HG02759 (cell line): ENCODE results near the gene VPS13A.
"Not testable (repeated sequence)": the region's sequence is repeated elsewhere in the genome, so short reads cannot be mapped to it uniquely, and the experiment has no call there.

ENCODE experiments used
- ATAC-seq: cut with Tn5 transposase; IDR thresholded peaks from one replicate; pipeline ENCODE4 v1.9.1; 2021; ENCODE audit warnings: mild to moderate bottlenecking, moderate library complexity; ENCODE audit not compliant: unreplicated experiment

VPS13A gene

DNA sequence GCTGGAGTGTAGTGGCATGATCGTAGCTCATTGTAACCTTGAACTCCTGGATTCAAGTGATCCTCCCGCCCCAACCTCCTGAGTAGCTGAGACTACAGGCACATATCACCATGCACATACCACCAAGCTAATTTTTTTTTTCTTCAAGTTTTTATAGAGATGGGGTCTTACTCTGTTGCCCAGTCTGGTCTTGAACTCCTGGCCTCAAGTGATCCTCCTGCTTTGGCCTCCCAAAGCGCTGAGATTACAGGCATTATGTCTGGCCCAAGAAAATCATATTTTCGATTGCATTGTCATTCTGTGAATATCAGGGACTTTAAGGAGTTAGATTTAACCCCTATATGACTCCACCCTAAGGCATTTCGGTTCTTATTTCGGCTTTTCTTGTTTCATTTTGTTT lies 116.6 kb downstream of the VPS13A start:
- ATAC-seq: no peak

DNA sequence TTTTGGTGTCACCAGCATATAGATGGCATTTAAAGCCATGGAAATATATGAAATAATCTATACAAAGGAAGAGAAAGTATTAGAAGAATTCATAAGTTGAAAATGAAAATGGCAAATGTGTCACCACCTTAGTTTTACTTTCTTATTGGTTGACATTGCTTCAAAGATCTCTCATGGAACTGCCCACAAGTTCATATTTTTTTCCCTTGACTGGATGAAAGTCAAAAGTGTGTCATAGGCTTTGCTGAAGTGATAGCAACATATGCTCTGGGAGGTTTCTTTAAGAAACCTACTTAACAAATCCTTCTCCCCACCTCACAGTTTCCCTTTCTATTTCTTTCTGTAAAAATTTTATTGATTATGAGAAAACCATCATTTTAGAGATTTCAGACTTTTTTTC lies 127.2 kb downstream of the VPS13A start:
- no peak for ATAC-seq

DNA sequence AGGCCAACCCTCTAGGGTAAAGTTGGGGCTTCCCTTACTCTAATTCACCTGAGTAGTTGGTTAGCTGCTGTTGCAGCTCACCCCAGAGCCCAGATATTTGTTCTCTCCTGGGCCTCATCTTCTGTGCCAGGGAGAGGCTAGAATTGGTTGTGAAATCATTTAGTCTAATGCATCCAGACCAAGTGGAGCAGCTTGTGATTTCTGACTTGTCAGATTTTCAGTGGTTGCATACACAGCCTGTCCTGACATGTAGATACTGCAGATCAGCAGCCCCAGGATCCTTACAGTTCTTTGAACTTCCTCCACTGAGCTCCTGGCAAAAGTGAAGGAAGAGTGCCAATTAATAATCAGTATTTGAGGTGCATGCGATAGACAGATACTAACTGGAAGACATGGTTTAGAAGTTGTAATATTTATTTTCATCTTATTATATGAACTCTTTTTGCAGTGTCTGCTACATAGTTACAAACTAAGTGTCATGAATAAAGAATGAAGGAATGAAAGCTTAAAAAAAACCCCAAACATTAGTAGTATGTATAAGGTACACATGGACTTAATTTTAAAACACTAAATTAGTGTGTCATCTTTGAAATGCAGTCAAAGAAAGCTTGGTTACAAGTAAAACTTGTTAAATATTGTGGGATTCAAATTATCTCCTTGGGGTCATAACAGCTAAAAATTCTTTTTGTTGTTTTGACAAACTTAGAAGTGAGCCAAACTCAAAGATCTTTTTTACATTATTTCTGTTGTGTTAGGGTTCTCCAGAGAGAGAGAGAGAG lies 128.5 kb downstream of the VPS13A start:
- no peak for ATAC-seq

DNA sequence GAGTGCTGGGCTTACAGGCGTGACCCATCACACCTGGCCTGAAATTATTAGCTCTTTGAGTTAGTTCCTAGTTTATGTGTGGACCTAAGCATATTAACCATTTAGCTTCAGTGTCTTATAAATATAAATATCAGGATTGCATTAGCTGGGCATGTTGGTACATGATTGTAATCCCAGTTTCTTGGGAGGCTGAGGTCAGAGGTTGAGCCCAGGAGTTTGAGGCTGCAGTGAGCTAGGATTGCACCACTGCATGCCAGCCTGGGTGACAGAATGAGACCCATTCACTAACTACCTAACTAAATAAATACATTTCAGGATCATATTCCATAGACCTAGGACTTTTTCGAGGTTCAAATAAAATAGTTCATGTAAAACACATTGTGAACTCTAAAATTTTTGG lies 129.8 kb downstream of the VPS13A start:
- no peak for ATAC-seq

- no peak for ATAC-seq
These were observed 138.7 kb downstream of the VPS13A start for GRCh38 chr9:77316058-77316457.

DNA sequence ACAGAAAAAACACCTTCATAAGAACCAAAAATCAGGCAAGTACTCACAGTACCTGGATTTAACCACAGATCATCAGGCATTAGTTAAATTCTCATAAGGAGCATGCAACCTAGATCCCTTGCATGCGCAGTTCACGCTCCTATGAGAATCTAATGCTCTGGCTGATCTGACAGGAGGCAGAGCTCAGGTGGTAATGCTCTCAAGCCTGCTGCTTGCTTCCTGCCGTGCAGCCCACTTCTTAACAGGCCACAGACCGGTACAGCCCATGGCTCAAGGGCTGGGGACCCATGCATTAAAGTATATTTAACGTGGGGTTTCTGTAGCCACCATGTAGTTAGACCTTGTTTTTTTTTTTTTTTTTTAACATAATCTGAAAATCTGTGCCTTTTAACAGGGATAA lies 147.7 kb downstream of the VPS13A start:
- ATAC-seq: no peak

- ATAC-seq: no peak
These were observed 150.8 kb downstream of the VPS13A start for GRCh38 chr9:77328102-77328501.

GRCh38 chr9:77370064-77370463 lies 192.7 kb downstream of the VPS13A start:
- no peak for ATAC-seq

GRCh38 chr9:77374266-77374665 lies 196.9 kb downstream of the VPS13A start:
- ATAC-seq: no peak

DNA sequence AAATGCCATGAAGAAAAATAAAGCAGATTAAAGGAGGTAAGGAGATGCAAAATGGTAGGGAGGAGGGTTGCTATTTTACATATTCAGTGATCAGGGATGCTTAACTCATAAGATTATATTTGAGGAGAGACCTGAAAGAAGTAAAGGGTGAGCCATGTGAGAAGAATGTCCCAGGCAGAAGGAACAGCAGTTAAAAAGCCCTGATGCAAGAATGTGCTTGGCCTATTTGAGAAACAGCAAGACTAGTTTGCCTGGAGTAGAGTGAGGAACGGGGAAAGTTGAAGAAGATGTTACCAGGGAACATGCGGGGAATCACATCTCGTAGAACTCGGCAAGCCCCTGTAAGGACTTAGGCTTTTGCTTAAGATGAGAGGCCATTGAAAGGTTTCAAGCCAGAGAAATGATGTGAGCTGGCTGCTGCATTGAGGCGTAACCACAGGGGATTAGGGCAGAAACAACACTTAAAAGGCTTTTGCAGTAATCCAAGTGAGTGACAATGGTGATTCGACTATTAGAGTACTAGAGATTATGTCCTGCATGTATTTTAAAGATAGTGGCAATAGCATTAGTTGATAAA lies 198.7 kb downstream of the VPS13A start:
- no peak for ATAC-seq

DNA sequence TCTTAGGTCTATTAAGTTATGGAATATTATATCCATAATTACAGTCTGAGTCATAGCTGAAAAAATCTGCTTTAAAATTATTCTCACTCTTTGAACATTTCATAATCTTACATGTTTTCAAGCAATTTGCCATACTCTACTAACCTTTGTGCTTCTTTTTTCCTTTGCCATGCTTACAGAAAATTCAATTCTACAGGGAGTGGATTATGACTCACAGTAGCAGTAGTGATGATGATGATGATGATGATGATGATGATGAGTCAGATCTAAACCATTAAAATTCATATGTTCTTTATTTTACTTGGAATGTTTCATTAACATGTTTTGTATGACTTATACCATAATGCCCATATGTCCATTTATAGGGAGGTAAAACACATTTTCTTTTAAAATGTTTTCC lies 207.1 kb downstream of the VPS13A start:
- no peak for ATAC-seq

DNA sequence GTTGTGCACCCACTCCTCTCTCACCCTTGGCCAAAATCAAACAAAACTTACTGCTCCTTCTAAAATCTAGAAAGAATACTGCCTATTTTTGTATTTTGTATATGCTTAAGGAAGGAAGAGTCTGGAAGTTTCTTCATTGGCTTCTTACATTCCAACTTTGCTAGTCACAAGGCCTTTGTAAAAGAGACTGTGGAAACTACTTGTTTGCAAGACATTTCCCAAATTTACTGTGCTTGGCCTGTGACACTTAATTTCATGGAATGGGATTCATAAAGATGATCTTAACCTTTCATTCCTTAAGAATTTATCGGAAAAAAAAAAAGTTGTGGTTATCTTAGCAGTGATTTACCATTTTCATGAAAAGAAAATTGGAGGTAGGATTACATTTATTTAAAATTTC lies 208.9 kb downstream of the VPS13A start:
- ATAC-seq: no peak

- ATAC-seq: no peak
These were observed 214.5 kb downstream of the VPS13A start for GRCh38 chr9:77391834-77392233.

DNA sequence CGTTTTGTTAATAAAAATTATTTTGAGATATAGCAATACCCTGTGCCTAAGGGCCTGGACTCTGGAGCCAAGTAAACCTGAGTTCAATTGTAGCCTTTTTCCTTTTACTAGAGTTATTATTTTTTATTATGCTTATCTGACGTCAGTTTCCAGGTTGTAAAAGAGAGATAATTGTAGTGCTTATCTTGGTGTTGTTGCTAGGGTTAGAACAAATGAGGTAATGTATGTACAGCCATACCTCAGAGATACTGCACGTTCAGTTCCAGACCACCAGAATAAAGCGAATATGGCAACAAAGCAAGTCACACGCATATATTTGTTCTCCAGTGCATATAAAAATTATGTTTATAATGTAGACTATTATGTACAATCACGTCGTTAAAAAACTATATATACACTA lies 215.0 kb downstream of the VPS13A start:
- ATAC-seq: no peak

- ATAC-seq: not testable (repeated sequence)
These were observed 221.2 kb downstream of the VPS13A start for GRCh38 chr9:77398581-77398980.

GRCh38 chr9:77399964-77400363 lies 222.6 kb downstream of the VPS13A start:
- no peak for ATAC-seq

DNA sequence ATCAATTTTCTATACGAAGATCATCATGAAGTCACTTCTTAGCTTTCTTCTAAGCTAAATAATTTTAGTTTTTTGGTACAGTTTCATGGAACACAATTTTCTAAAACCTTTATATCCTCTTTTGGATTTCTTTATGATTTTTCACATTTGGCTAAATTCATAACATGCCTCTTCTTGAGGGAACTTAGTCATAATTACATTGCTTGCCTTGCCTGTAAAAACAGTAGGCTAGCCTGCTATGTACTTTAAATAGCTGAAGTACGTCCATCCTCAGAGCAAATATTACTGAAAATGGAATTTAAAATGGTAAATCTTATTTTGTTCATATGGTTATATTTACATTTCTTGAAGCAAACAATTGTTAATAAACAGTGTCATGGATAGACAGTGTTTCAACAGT lies 225.0 kb downstream of the VPS13A start:
- ATAC-seq: no peak

DNA sequence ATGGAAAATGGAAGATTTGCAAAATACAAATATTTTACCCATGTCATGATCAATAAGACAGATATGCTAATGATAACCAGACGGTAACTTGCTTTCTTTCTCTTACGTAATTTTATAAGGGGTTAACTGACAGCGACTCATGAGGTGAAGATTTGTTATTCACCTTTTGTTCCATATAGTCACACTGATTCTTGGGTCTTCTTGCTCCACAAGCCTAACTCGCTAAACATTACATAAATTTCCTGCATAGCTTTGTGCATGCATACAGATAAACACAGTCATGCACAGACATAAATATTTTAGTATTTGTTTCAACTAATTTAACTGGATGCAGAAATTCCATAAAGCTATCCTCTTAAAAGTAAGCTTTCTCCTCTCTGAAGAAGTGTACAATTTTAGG lies 225.9 kb downstream of the VPS13A start:
- no peak for ATAC-seq

DNA sequence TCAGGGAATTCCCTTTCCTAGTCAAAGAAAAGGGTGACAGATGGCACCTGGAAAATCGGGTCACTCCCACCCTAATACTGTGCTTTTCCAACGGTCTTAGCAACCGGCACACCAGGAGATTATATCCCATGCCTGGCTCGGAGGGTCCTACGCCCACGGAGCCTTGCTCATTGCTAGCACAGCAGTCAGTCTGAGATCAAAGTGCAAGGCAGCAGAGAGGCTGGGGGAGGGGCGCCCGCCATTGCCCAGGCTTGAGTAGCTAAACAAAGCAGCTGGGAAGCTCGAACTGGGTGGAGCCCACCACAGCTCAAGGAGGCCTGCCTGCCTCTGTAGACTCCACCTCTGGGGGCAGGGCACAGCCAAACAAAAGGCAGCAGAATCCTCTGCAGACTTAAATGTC lies 231.2 kb downstream of the VPS13A start:
- not testable (repeated sequence) for ATAC-seq

DNA sequence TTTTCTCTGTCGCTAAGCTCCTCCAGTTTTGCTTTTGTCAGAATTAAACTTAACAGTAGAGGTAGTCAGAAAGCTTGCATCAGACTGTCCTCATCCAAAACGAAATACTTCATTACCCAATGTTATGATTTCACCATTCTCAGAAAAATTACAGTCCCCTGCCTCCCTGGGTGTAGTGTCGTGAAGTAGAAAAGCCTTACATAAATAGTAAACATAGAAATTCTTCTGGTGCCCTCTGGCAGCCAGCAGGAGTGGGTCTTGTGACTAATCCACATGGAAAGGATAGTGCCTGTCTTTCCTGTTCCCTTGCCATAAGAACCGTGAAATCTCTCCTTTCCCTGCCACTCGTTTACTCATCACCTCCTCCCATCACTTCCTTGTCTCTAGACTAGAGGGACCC lies 240.2 kb downstream of the VPS13A start:
- ATAC-seq: no peak

DNA sequence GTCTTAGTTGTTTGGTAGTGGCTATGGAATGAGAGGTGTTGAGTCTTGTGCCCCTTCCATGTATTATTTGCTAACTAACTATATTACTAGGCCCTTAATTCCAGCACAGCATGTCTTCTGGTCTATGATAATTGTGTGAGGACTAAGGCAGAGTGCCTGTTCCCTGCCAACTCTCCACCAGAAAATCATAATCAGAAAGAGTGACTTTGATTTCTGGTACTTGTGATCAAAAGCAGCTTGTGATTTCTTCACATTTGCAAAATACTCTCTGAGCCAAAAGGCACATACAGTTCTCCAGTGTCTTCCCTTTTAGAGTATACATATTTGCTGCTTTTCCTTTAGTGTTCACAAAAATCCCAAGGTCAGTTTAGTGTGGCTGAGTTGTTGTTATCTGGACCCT lies 240.9 kb downstream of the VPS13A start:
- ATAC-seq: no peak

DNA sequence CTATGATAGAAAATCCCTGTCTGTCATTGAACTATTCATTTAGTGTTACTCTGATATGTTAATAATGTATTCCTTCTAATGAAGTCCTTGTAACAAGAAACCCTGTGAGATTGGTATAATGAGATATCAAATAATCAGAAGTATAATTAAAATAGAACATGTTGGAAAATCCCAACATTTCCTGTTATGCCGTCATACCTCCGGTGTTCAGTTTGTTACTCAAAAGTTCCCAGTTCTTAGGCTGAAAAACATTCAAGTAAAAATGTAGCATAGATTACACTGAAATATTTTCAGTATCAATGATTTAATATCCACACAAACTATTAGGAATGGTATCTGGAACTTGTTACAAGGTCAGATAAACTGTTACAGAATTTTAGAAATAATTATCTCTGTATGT lies 243.3 kb downstream of the VPS13A start:
- no peak for ATAC-seq
